Measurements from ENCODE around the gene NABP2.

DNA sequence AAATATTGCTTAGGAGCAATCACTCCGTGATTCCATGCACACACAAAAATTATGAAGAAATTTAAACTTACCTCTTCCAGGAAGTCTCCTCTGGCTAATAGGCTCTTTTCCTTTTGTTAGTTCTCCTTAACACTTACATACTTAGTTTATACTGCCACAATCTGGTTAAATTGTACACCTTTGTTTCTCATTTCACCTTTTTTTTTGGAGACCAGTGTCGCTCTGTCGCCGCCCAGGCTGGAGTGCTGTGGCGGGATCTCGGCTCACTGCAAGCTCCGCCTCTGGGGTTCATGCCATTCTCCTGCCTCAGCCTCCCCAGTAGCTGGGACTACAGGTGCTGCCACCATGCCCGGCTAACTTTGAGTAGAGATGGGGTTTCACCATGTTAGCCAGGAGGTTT, 36.2 kb downstream of the NABP2 start:
- TF ChIP-seq, protein P1, sequence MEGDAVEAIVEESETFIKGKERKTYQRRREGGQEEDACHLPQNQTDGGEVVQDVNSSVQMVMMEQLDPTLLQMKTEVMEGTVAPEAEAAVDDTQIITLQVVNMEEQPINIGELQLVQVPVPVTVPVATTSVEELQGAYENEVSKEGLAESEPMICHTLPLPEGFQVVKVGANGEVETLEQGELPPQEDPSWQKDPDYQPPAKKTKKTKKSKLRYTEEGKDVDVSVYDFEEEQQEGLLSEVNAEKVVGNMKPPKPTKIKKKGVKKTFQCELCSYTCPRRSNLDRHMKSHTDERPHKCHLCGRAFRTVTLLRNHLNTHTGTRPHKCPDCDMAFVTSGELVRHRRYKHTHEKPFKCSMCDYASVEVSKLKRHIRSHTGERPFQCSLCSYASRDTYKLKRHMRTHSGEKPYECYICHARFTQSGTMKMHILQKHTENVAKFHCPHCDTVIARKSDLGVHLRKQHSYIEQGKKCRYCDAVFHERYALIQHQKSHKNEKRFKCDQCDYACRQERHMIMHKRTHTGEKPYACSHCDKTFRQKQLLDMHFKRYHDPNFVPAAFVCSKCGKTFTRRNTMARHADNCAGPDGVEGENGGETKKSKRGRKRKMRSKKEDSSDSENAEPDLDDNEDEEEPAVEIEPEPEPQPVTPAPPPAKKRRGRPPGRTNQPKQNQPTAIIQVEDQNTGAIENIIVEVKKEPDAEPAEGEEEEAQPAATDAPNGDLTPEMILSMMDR (IDR thresholded peaks at IDR 0.05): no peak
- TF ChIP-seq POLR2A (IDR thresholded peaks at IDR 0.05): no peak

All from esophagus squamous epithelium (tissue), 4 donors.